OCI-LY7 (cell line): ENCODE measurements around the gene SLC16A14. TPM values are rescaled to one million over a fixed set of nuclear protein-coding genes. Genes with fewer than 3 reads are reported as not detected.

Experiments
- BruUV-seq: library from RNA; stranded (reverse); fragments of 400-500 nt; replicated peaks from 2 replicates; lab custom pipeline; 2021; lab: Mats Ljungman, UMichigan
- CTCF ChIA-PET: fragments of 300-600 bp; sonication (Branson Sonifier 250); formaldehyde crosslinking; loops from one replicate; lab custom pipeline; 2022; ENCODE audit warnings: antibody characterized with exemption; ENCODE audit not compliant: unreplicated experiment; lab: Charles Lee
- POLR2A ChIA-PET: fragments of 300-600 bp; sonication (Branson Sonifier 250); formaldehyde crosslinking; loops from one replicate; lab custom pipeline; 2022; ENCODE audit warnings: antibody characterized with exemption; lab: Charles Lee
- DNase-seq: peaks from one replicate; pipeline ENCODE4 v3.0.0-alpha.2; 2015; ENCODE audit warnings: low spot score
- H2AFZ ChIP-seq: fragments of 200-600 bp; sonication (generic), shearing (Covaris generic); 2 replicates; pipeline ENCODE4 v1.6.1; 2014; ENCODE audit warnings: mild to moderate bottlenecking, antibody characterized with exemption, low read length, moderate library complexity
- H3K27ac ChIP-seq: fragments of 200-600 bp; sonication (generic); 2 replicates; pipeline ENCODE4 v1.5.1; 2014; ENCODE audit warnings: mixed run types, low read depth, mild to moderate bottlenecking, moderate library complexity, low read length, inconsistent platforms; ENCODE audit not compliant: poor library complexity, severe bottlenecking
- H3K36me3 ChIP-seq: fragments of 200-600 bp; sonication (generic); 2 replicates; pipeline ENCODE4 v1.6.1; 2014; ENCODE audit warnings: mild to moderate bottlenecking, antibody characterized with exemption, low read length, moderate library complexity, mixed read lengths; ENCODE audit not compliant: insufficient read depth
- H3K4me1 ChIP-seq: fragments of 200-600 bp; sonication (generic); 2 replicates; pipeline ENCODE4 v1.5.1; 2014; ENCODE audit warnings: mild to moderate bottlenecking, low read length; ENCODE audit not compliant: insufficient read depth, poor library complexity, severe bottlenecking
- H3K4me2 ChIP-seq: fragments of 200-600 bp; sonication (generic); 2 replicates; pipeline ENCODE4 v1.6.1; 2014; ENCODE audit warnings: mild to moderate bottlenecking, low read length
- H3K4me3 ChIP-seq: fragments of 200-600 bp; sonication (generic); 2 replicates; pipeline ENCODE4 v1.5.1; 2014; ENCODE audit warnings: mild to moderate bottlenecking, low read depth, low read length; ENCODE audit not compliant: poor library complexity, severe bottlenecking
- H3K79me2 ChIP-seq: fragments of 200-600 bp; sonication (generic); 2 replicates; pipeline ENCODE4 v1.6.1; 2016; ENCODE audit warnings: low read depth, mild to moderate bottlenecking, low read length, moderate library complexity, mixed read lengths; ENCODE audit not compliant: insufficient read depth
- H3K9me2 ChIP-seq: fragments of 200-600 bp; sonication (generic); 2 replicates; pipeline ENCODE4 v1.6.1; 2016; ENCODE audit warnings: mild to moderate bottlenecking, low read length, mixed read lengths; ENCODE audit not compliant: insufficient read depth
- H3K9me3 ChIP-seq: fragments of 200-600 bp; sonication (generic); 2 replicates; pipeline ENCODE4 v1.6.1; 2014; ENCODE audit warnings: mild to moderate bottlenecking, mixed run types, low read length, mixed read lengths
- H4K20me1 ChIP-seq: fragments of 200-600 bp; sonication (generic); 2 replicates; pipeline ENCODE4 v1.6.1; 2014; ENCODE audit warnings: mild to moderate bottlenecking, antibody characterized with exemption, low read length, moderate library complexity, mixed read lengths; ENCODE audit not compliant: insufficient read depth
- CTCF ChIP-seq: fragments of 200-600 bp; sonication (generic); conservative IDR thresholded peaks from 2 replicates; pipeline ENCODE4 v1.5.1; 2014; ENCODE audit warnings: mild to moderate bottlenecking, antibody characterized with exemption, low read length, moderate library complexity, mixed read lengths
- EZH2phosphoT487 ChIP-seq: fragments of 200-600 bp; sonication (generic); IDR thresholded peaks from 2 replicates; pipeline ENCODE4 v1.6.1; 2018; ENCODE audit warnings: low read depth, borderline replicate concordance, mild to moderate bottlenecking, mixed run types, antibody characterized with exemption, low read length, moderate library complexity, mixed read lengths
- intact Hi-C: fragments of 100-400 bp; cut with micrococcal nuclease; formaldehyde crosslinking; loops from one replicate; pipeline ENCODE4 v1.10.0; 2022; ENCODE audit not compliant: unreplicated experiment
- total RNA-seq, 2 experiments: library from RNA; depleted of rRNA in 1 of 2; stranded (reverse); fragments of >200 nt in 1 of 2; shearing (Covaris generic) in 1 of 2; gene quantifications; 2 replicates each; pipeline ENCODE4 v1.2.3, GENCODE V29; 2014 to 2022

SLC16A14 gene
- total RNA-seq, 2 experiments from 2014 or later: not detected

GRCh38 chr2:230075988-230076631 is 7.4 kb upstream of the SLC16A14 start:
- no peaks in the 10 kb centered on the region for H4K20me1 ChIP-seq
- no peaks in the 10 kb centered on the region for H3K36me3 ChIP-seq
- intact Hi-C loops: no loop called here
- CTCF ChIA-PET: no interaction called here
- POLR2A ChIA-PET: no interaction called here
- BruUV-seq: no TSS peak
- DNase-seq: no peak
- H2AFZ ChIP-seq: no peak overlapping the region
- H3K4me2 ChIP-seq: no peak overlapping the region
- no peak overlapping the region for H3K4me3 ChIP-seq
- no peaks in the 10 kb centered on the region for H3K9me3 ChIP-seq
- no peak overlapping the region for H3K27ac ChIP-seq
- no peaks in the 10 kb centered on the region for H3K79me2 ChIP-seq
- TF ChIP-seq EZH2phosphoT487 (no peak), CTCF (no peak)
- H3K9me2 ChIP-seq: no peaks in the 10 kb centered on the region
- no peaks in the 10 kb centered on the region for H3K4me1 ChIP-seq

DNA sequence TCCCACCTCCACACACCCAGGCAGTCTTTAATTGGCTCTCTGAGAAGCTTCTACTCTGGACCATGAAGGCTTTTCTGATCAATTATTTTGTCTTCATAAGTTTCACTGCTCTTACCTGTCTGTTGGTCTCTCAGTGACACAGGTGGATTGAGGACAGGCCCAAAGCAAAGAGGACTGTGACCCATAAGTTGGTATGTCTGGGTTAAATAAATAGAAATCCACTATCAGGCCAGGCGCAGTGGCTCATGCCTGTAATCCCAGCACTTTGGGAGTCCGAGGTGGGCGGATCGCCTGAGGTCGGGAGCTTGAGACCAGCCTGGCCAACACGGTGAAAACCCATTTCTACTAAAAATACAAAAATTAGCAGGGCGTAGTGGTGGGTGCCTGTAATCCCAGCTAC is 2.7 kb upstream of the SLC16A14 start:
- no peaks in the 10 kb centered on the region for H3K9me3 ChIP-seq
- no peak overlapping the region for H3K27ac ChIP-seq
- H3K4me1 ChIP-seq: peaks cover 14% of the 10 kb centered on the region
- ChIA-PET POLR2A (interaction anchor here (0.6 kb wide), 1 partner anchor 87 kb away, joined by 3 read pairs; no protein-coding TSS in a partner anchor), CTCF (no interaction called here)
- intact Hi-C loops: no loop called here
- TF ChIP-seq EZH2phosphoT487: no peak
- no peak for TF ChIP-seq CTCF
- no TSS peak for BruUV-seq
- H3K4me2 ChIP-seq: no peak overlapping the region
- no peak for DNase-seq
- no peaks in the 10 kb centered on the region for H3K79me2 ChIP-seq
- no peak overlapping the region for H3K4me3 ChIP-seq
- no peaks in the 10 kb centered on the region for H3K36me3 ChIP-seq
- no peaks in the 10 kb centered on the region for H4K20me1 ChIP-seq
- no peaks in the 10 kb centered on the region for H3K9me2 ChIP-seq
- H2AFZ ChIP-seq: no peak overlapping the region

DNA sequence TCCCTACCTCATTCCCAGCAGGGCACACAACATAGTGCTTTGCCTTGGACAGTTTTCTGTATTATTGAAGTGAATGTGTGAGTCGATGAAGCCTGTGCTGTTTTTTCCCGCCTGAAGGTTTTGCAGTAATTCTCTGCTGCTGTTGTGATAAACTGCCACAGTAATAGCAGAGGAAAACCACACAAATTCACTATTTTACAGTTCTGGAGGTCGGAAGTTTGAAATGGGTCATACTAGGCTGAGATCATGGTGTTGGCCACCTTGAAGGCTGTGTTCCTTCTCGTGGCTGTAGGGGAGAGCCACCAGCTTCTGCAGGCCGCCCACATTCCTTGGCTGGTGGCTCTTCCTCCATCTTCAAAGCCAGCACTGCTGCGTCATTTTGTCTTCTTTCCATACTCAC is 678 bp upstream of the SLC16A14 start:
- Histone ChIP-seq H3K9me3 (no peaks in the 10 kb centered on the region), H3K4me1 (peaks cover 14% of the 10 kb centered on the region), H3K79me2 (no peaks in the 10 kb centered on the region), H3K4me2 (no peak overlapping the region), H3K4me3 (no peak overlapping the region), H2AFZ (no peak overlapping the region), H3K27ac (no peak overlapping the region), H3K36me3 (no peaks in the 10 kb centered on the region), H3K9me2 (no peaks in the 10 kb centered on the region), H4K20me1 (no peaks in the 10 kb centered on the region)
- CTCF ChIA-PET: no interaction called here
- no TSS peak for BruUV-seq
- DNase-seq: no peak
- TF ChIP-seq CTCF (no peak), EZH2phosphoT487 (no peak)
- POLR2A ChIA-PET: no interaction called here
- intact Hi-C loops: no loop called here
